GM23338 (cell line): Measurements from ENCODE around the gene RBM19. TPM values are rescaled to one million over a fixed set of nuclear protein-coding genes. Genes with fewer than 3 reads are reported as not detected.

Experiments used
- ATAC-seq: fragments of 200-7000 bp; cut with Tn5 transposase; 3 replicates; pipeline ENCODE4 v1.9.1; 2020
- DNase-seq: peaks from one replicate; pipeline ENCODE4 v3.0.0-alpha.2; 2015; ENCODE audit warnings: low spot score
- H2AFZ ChIP-seq: fragments of 200-600 bp; sonication (generic); 2 replicates; pipeline ENCODE4 v1.8.0; 2016; ENCODE audit warnings: antibody characterized with exemption, mild to moderate bottlenecking, moderate library complexity
- H3F3A ChIP-seq: fragments of 200-600 bp; sonication (generic); replicated peaks from 2 replicates; pipeline ENCODE4 v1.8.0; 2017; ENCODE audit warnings: antibody characterized with exemption, mixed run types, low read depth
- H3K27ac ChIP-seq: fragments of 200-600 bp; sonication (generic); 2 replicates; pipeline ENCODE4 v1.6.1; 2016; ENCODE audit warnings: low read depth
- H3K27me3 ChIP-seq: fragments of 200-600 bp; sonication (generic); 2 replicates; pipeline ENCODE4 v1.8.0; 2016; ENCODE audit warnings: mild to moderate bottlenecking, mixed run types, moderate library complexity; ENCODE audit not compliant: insufficient read depth
- H3K36me3 ChIP-seq: fragments of 200-600 bp; sonication (generic); 2 replicates; pipeline ENCODE4 v1.8.0; 2016; ENCODE audit warnings: mild to moderate bottlenecking; ENCODE audit not compliant: insufficient read depth
- H3K4me1 ChIP-seq: fragments of 200-600 bp; sonication (generic); 2 replicates; pipeline ENCODE4 v1.8.0; 2016; ENCODE audit warnings: mild to moderate bottlenecking, moderate library complexity; ENCODE audit not compliant: insufficient read depth
- H3K4me2 ChIP-seq: fragments of 200-600 bp; sonication (generic); 2 replicates; pipeline ENCODE4 v1.7.1; 2017; ENCODE audit warnings: mixed run types
- H3K4me3 ChIP-seq: fragments of 200-600 bp; sonication (generic); 2 replicates; pipeline ENCODE4 v1.6.1; 2016; ENCODE audit warnings: mixed run types
- H3K79me2 ChIP-seq: fragments of 200-600 bp; sonication (generic); replicated peaks from 2 replicates; pipeline ENCODE4 v1.8.0; 2017; ENCODE audit warnings: mild to moderate bottlenecking; ENCODE audit not compliant: insufficient read depth
- H3K9me2 ChIP-seq: fragments of 200-600 bp; sonication (generic); 2 replicates; pipeline ENCODE4 v1.8.0; 2017; ENCODE audit not compliant: insufficient read depth
- H4K20me1 ChIP-seq: fragments of 200-600 bp; sonication (generic); replicated peaks from 2 replicates; pipeline ENCODE4 v1.8.0; 2017; ENCODE audit warnings: mild to moderate bottlenecking; ENCODE audit not compliant: insufficient read depth
- H3K27ac Mint-ChIP-seq: 2 replicates; pipeline ENCODE4 v1.8.0; 2020; ENCODE audit warnings: inconsistent platforms, mild to moderate bottlenecking, moderate library complexity, mixed read lengths
- H3K27me3 Mint-ChIP-seq: 3 replicates; pipeline ENCODE4 v1.8.0; 2022; ENCODE audit warnings: low read depth, mild to moderate bottlenecking, moderate library complexity, mixed read lengths, inconsistent platforms; ENCODE audit not compliant: insufficient read depth, poor library complexity
- H3K36me3 Mint-ChIP-seq: 3 replicates; pipeline ENCODE4 v1.8.0; 2021; ENCODE audit warnings: low read depth, mild to moderate bottlenecking, inconsistent platforms, moderate library complexity, mixed read lengths
- H3K4me1 Mint-ChIP-seq: 3 replicates; pipeline ENCODE4 v1.8.0; 2020; ENCODE audit warnings: mild to moderate bottlenecking, inconsistent platforms, mixed read lengths
- H3K4me3 Mint-ChIP-seq: 3 replicates; pipeline ENCODE4 v1.8.0; 2021; ENCODE audit warnings: moderate library complexity, mild to moderate bottlenecking, inconsistent platforms, mixed read lengths
- H3K9me3 Mint-ChIP-seq: 3 replicates; pipeline ENCODE4 v1.8.0; 2020; ENCODE audit warnings: moderate library complexity, mild to moderate bottlenecking, inconsistent platforms, mixed read lengths
- CREB1 ChIP-seq: fragments of 250-450 bp; sonication (Bioruptor Pico); IDR thresholded peaks from 2 replicates; pipeline ENCODE4 v1.5.0; 2020; ENCODE audit warnings: low read depth, mild to moderate bottlenecking, moderate library complexity
- CTCF ChIP-seq, 2 experiments: fragments of 200-600 bp in 1 of 2; sonication (generic) in 1 of 2; conservative IDR thresholded peaks; 2 replicates each; pipeline versions ENCODE4 v1.5.1 to v1.6.1; 2016 to 2017; ENCODE audit warnings: antibody characterized with exemption in 2 of 2, low read depth in 2 of 2, mild to moderate bottlenecking in 2 of 2, moderate library complexity in 1 of 2
- ETS1 ChIP-seq: IDR thresholded peaks from 2 replicates; pipeline ENCODE4 v1.6.1; 2016; ENCODE audit warnings: antibody characterized with exemption
- EZH2 ChIP-seq: fragments of 200-600 bp; sonication (generic); IDR thresholded peaks from one replicate; pipeline ENCODE4 v1.8.0; 2017; ENCODE audit warnings: antibody characterized with exemption, mild to moderate bottlenecking, low read depth; ENCODE audit not compliant: unreplicated experiment
- EZH2phosphoT487 ChIP-seq: fragments of 200-600 bp; sonication (generic); IDR thresholded peaks from one replicate; pipeline ENCODE4 v1.8.1; 2018; ENCODE audit warnings: antibody characterized with exemption; ENCODE audit not compliant: unreplicated experiment
- JUNB ChIP-seq: IDR thresholded peaks from one replicate; pipeline ENCODE4 v1.6.1; 2016; ENCODE audit warnings: antibody characterized with exemption; ENCODE audit not compliant: unreplicated experiment
- POLR2AphosphoS5 ChIP-seq: IDR thresholded peaks from 2 replicates; pipeline ENCODE4 v1.6.1; 2016; ENCODE audit warnings: antibody characterized with exemption, low read depth
- REST ChIP-seq: IDR thresholded peaks from one replicate; pipeline ENCODE4 v1.6.1; 2018; ENCODE audit warnings: antibody characterized with exemption; ENCODE audit not compliant: unreplicated experiment
- STAT1 ChIP-seq: IDR thresholded peaks from one replicate; pipeline ENCODE4 v1.6.1; 2016; ENCODE audit warnings: antibody characterized with exemption; ENCODE audit not compliant: unreplicated experiment
- ZNF114 ChIP-seq: fragments of 250-450 bp; sonication (Bioruptor Pico); IDR thresholded peaks from 2 replicates; pipeline ENCODE4 v1.5.0; 2020; ENCODE audit warnings: mild to moderate bottlenecking, moderate library complexity
- ZNF331 ChIP-seq: fragments of 250-450 bp; sonication (Bioruptor Pico); IDR thresholded peaks from 2 replicates; pipeline ENCODE4 v1.5.0; 2020; ENCODE audit warnings: low read depth, mild to moderate bottlenecking, moderate library complexity
- polyA plus RNA-seq: library from polyadenylated mRNA; unstranded; fragments of >200 nt; fragmentation: Nextera tagmentation; extraction: Ambion mirVana; gene quantifications from 2 replicates; pipeline ENCODE4 v1.2.1, GENCODE V29; 2016
- total RNA-seq: library from RNA; depleted of rRNA; stranded (reverse); fragments of >200 nt; shearing (Covaris generic); gene quantifications from 2 replicates; pipeline ENCODE4 v1.2.3, GENCODE V29; 2014

RBM19 gene
- total and polyA plus RNA-seq, 2 experiments from 2014 or later: 43.4 to 56.7 TPM

GRCh38 chr12:113795445-113795844 is 170.7 kb downstream of the RBM19 start:
- Histone ChIP-seq H3K4me3 (no peak overlapping the region), H3K27me3 (no peaks in the 10 kb centered on the region), H3K4me2 (no peak overlapping the region), H2AFZ (no peak overlapping the region), H3F3A (no peaks in the 10 kb centered on the region), H4K20me1 (no peaks in the 10 kb centered on the region), H3K36me3 (no peaks in the 10 kb centered on the region), H3K4me1 (no peaks in the 10 kb centered on the region), H3K79me2 (no peaks in the 10 kb centered on the region), H3K9me2 (no peaks in the 10 kb centered on the region), H3K27ac (no peak overlapping the region)
- Mint-ChIP-seq H3K4me1 (peaks cover 15% of the 10 kb centered on the region), H3K27me3 (peaks cover 14% of the 10 kb centered on the region), H3K9me3 (no peaks in the 10 kb centered on the region), H3K4me3 (no peak overlapping the region), H3K36me3 (no peaks in the 10 kb centered on the region), H3K27ac (no peak overlapping the region)
- ATAC-seq (no peak), DNase-seq (no peak)
- TF ChIP-seq POLR2AphosphoS5 (no peak), CTCF (conservative IDR thresholded peaks at IDR 0.05; ENCODE audit: low read depth in 2 of 2) (no peak), ZNF331 (no peak)

- Histone ChIP-seq H3K36me3 (no peaks in the 10 kb centered on the region), H3K27ac (no peak overlapping the region), H3K27me3 (no peaks in the 10 kb centered on the region), H3F3A (no peaks in the 10 kb centered on the region), H3K79me2 (no peaks in the 10 kb centered on the region), H3K4me1 (no peaks in the 10 kb centered on the region), H3K4me2 (no peak overlapping the region), H3K4me3 (no peak overlapping the region), H2AFZ (no peak overlapping the region), H4K20me1 (no peaks in the 10 kb centered on the region), H3K9me2 (no peaks in the 10 kb centered on the region)
- Mint-ChIP-seq H3K36me3 (no peaks in the 10 kb centered on the region), H3K27me3 (peaks cover 14% of the 10 kb centered on the region), H3K27ac (no peak overlapping the region), H3K9me3 (no peaks in the 10 kb centered on the region), H3K4me3 (no peak overlapping the region), H3K4me1 (peaks cover 15% of the 10 kb centered on the region)
- no peak for ATAC-seq
- DNase-seq: no peak
- TF ChIP-seq STAT1: no peak
- no peak for TF ChIP-seq REST
- no peak for TF ChIP-seq CREB1 (CRISPR knock-in tag)
- TF ChIP-seq CTCF (conservative IDR thresholded peaks at IDR 0.05; ENCODE audit: low read depth in 2 of 2): no peak
- no peak for TF ChIP-seq EZH2phosphoT487
- TF ChIP-seq ETS1: no peak
- no peak for TF ChIP-seq JUNB
- TF ChIP-seq EZH2: no peak
- no peak for TF ChIP-seq ZNF331
- TF ChIP-seq ZNF114 (CRISPR knock-in tag): no peak
These were observed 171.4 kb downstream of the RBM19 start for GRCh38 chr12:113794774-113795173.
